EL (cell line): Measurements from ENCODE around the gene CACNA1D.

Experiments
- DNase-seq: peaks from one replicate; pipeline ENCODE4 v3.0.0-alpha.2; 2016

CACNA1D gene

GRCh38 chr3:53724566-53724965 is 230.2 kb downstream of the CACNA1D start:
- DNase-seq = no peak

- no peak for DNase-seq
Measured at GRCh38 chr3:53725387-53725995, 231.1 kb downstream of the CACNA1D start.

- DNase-seq = no peak
Measured at GRCh38 chr3:53726643-53727042, 232.2 kb downstream of the CACNA1D start.

- DNase-seq = no peak
Measured at GRCh38 chr3:53728606-53729005, 234.2 kb downstream of the CACNA1D start.

DNA sequence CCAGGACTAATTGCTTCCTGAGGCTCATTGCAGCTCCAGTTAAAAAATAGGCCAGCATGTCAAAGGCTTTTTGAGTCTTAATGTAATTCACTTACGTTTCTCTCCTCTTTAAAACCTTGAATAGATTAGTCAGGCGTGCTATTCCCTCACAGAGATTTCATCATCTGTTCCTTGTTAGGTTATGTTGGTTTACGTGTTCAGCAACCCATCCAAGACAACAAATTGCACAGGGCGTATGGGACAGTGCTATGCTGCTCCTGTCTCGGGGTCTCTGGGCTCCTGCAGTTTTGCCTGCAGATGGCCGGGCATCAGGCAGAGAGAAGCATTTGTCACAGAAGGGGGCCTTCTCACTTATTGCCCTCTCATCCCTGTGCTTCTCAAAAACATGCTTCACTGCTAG is 234.7 kb downstream of the CACNA1D start:
- no peak for DNase-seq

DNA sequence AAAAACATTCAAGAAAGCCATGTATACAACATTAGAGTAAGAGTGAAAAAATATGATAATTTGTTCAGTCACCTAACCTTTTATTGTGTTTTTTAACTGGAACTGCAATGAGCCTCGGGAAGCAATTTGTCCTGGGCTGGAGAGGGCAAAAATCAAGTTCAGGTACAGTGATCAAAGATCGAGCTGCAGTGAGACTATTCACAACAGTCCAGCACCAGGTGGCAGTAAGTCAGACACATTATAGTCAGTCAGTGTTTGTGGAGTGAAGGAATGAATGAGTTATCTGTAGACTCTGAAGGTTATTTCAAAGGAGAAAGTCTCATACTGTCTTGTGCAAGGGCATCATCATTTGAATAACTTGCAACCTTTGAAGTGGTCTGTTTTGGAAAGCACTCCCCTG is 235.2 kb downstream of the CACNA1D start:
- DNase-seq = no peak

DNA sequence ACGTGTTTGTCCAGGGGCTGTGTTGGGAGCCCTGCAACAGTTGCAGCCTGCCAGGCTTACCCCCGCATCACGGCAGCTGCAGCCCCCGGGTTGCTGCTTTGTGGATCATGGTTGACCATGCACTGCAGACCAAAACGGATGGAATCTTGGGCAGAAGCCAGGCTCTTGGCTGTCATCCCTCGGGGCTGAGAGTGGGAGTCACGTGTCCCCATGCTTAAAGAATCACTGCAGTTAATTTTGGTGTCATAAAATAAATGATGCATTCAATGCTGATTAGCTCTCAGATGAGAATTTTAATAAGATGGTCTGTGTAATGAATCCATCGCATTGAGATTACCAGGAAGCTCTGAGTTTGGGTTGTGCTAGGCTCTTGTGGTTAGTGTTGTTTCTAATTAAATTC is 236.2 kb downstream of the CACNA1D start:
- no peak for DNase-seq

DNA sequence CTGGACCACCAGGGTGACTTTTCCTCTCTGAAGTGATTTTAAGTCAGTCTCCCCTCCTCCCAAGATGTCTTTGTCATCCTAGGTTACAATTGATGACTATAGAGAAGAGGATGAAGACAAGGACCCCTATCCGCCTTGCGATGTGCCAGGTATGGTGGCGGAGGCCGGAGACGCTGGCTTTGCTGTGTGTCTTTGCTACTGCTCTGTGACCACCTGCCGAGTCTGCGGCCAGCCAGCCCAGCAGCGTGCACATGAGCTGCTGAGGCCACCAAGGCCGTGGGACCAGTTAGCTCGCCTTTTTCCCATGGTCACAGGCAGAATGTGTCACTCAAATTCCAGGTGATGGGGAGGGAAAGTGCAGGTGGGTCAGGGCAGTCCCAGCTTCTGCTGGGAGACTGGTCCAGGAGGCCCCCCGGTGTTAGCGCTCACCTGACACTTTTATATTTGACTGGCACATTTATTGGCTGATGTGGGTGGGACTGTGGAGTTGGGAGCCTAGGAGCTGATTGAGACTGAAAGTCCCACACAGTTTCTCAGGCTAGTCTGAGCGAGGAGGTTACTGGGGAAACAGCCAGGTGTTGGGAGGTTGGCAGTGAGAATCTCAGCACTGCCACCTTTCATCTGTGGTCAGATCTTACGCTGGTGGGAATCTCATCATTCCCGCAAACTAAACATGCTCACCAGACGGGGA is 237.7 kb downstream of the CACNA1D start:
- no peak for DNase-seq

DNA sequence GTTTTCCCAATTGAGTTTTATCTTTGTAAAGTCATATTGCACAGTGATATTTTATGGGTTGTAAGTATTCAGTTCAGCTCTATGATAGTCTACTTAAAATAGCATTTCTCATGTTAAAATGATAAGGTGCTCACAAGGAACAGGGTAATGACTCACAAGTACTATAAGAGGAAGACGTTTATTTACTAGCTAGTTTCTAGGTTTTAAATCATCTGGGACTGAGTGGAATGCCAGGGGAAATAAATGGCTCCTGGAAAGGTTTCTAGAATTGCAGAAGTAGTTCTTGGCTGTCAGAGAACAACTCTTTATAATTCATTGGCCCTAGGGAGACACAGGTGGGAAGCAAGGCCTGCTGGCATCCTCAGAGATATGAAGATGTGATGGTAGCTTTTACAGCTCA is 239.0 kb downstream of the CACNA1D start:
- no peak for DNase-seq

- DNase-seq = no peak
Measured at GRCh38 chr3:53739966-53740365, 245.6 kb downstream of the CACNA1D start.

DNA sequence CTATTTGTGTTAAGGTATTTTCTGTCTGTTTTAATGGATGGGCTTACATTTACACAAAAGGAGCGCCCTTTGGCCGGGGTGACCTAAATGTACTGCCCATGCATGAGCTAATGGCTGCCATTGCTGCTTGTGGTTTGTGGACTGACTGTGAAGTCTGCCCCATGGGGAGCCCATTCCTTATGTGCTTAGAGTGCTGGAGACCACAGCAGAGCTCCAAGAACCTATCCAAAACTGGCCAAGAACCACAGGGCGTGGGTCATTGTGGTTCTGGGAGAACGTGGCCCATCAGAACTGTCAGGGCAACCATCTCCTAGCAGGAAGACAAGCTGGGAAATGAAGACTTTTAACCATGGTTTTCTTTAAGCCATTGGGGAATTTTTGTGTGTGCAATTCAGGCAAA is 246.5 kb downstream of the CACNA1D start:
- no peak for DNase-seq

DNA sequence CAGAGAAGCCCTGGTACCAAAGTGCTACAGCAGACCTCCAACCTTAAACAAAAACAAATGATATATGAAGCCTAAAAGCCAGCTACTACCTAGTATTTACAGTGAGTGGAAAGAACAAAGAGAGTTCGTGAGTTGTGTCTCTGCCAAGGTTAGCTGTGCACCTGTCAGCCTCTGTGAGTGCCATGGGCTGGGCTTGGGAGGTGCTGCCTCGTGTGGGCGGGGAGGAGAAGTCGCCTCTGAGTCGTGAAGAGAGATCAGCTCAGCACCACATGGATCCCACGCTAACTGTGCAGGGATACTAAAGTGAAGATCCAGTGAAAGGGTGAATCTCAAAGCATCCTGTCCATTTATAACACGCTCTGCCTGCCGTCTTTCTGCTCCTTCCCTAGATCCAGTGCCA is 249.9 kb downstream of the CACNA1D start:
- no peak for DNase-seq

DNA sequence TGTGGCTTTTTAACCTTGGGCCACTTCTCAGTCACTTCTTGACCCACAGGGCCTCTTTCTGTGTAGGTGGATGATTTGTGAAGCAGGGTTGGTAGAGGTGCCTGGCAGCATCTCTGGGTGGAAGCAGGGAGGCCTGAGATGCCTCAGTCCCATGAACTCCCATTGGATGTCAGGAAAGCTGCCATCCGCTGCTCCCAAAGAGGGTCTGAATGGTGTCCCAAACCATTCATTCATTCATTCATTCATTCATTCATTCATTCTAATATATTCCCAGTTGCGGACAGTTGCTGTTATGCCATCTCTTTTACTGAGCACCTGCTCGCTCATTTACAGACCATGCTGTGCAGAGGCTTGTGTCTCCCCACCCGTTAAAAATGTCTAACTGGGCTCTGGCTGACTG is 253.1 kb downstream of the CACNA1D start:
- no peak for DNase-seq

DNA sequence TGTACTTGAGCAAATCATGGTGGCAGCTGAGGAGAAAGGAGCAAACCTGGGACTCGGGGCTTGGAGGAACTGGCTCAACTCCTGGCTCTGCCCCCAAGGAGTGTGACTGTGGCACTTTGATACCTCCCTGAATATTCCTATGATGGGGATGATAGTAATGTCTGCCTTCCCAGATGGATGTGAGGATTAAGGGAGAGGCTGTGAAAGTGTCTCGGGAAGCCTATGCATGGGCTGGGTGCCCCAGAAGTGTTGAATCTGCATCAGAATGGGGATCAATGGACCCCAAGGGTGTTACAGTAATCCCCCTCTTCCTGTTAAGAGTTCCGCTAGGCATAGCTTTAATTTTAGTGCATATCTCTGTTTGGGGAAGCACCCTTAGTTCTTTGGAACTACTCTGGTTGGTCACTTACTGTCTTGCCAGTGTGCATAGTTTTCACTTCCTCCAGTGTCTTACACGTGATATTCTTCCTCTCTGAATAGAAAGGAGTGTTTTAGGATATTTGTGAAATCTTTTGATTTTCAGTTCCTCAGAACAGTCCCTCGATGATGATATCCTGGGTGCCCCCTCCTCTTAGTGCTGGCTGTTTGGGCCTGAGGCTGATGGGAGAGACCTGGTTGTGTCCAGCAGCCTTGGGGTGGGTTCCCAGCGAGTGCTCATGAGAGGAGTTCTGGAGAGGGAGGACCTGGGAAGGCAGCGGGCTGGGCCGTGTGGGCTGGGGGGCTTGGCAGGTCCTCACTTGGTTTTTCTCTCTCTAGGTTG is 254.3 kb downstream of the CACNA1D start:
- no peak for DNase-seq

DNA sequence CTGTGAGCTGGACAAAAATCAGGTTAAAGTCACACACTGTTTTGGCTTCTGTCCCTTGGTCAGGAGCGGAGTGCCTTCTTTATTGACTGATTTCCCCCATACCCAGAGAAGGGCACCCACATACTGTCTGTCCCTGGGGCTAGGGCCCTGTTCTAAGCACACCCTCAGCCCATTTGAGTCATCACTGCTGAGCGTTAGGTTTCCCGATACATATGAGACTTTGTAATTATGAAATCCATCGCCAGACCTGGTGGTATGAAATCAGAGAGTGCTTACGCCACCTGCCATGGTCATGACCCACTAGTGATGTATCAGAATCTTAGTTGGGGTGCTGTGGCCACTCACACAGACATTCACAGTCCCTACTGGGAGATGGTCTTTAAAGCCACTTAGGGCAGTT is 255.0 kb downstream of the CACNA1D start:
- no peak for DNase-seq

DNA sequence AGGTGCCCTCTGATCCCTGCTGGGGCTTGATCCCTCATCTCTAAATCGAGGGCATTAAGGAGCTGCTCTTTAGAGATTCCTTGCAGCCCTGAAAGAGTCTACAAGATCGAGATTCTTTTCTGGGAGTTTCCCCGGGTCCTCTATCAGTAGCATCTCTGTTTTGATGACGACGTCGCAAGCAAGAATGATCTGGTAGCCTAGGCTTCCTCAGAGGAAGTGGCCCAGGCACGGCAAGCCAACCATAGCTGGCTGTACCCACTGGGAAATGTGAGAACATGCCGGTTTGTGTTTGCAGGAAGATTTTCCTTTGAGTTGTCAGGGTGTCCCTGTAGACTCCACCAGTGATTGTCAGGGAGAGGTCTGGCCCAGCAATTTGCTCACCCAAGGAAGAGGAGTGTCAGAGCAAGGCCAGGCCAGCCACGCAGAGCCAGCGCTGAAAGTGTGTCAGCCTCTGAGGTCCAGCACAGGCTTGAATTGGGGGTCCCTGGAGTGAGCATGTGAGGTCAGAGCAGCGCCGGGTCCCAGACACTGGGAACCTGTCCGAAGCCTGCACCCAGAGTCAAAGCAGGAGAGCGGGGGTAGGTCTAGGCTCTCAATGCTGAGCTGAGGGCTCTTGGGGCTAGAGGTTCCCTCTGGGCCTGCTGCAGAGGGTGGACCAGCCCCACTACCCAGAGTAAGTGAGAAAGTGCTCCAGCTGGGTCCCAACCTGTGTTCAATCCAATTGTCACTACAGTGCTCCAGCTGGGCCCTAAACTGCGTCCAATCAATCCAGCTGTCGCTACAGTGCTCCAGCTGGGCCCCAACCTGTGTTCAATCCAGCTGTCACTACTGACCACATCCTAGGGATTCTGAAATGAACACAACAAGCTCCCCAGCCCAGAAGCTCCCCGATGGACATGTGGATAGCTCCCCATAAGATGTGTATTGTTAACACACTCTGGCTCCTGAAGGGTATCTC is 256.1 kb downstream of the CACNA1D start:
- DNase-seq = no peak

- no peak for DNase-seq
Measured at GRCh38 chr3:53753518-53754183, 259.2 kb downstream of the CACNA1D start.

GRCh38 chr3:53754325-53754724 is 259.9 kb downstream of the CACNA1D start:
- no peak for DNase-seq

DNA sequence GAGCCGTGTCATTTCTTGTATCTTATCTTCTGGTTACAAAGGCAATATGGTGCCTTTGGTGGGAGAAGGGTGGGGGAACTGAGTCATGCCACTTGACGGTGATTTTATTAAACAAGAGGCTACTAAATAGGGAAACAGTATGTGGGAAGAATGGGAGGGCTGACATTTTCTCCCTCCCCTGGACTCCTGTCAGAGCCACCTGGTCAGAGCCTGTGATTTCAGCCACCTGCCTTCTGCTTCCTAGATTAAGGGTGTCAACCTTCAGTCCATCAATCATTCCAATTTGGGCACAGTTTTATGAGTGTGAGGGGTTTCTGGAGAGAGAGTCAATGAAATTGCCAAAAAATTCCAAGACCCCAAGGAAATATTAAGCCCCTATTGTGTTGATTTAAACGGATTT is 264.4 kb downstream of the CACNA1D start:
- no peak for DNase-seq

DNA sequence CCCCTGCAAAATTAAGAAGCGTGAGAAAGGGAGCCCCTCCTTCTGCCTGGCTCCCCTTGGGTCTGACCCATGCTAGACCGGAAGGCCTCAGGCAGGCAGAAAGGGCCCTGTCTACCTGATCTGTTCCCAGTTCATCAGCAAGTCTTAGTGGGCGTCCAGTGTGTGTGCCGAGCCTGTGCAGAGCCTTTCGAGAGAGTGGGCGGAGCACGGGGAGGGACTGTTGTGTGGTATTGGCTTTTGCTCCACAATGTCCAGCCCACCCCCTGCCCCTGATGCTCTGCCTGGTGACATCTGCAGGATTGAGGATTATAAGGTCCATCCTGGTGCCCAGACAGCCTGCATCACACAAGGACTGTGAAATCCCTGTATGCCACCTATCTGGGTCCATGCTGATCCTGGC is 268.9 kb downstream of the CACNA1D start:
- DNase-seq = no peak

- no peak for DNase-seq
Measured at GRCh38 chr3:53764026-53764775, 269.8 kb downstream of the CACNA1D start.

- DNase-seq = no peak
Measured at GRCh38 chr3:53765753-53766152, 271.3 kb downstream of the CACNA1D start.
